Stomach smooth muscle (tissue), 2 donors: Measurements from ENCODE around the gene MEAF6.

Experiments
- H3K27ac ChIP-seq: one replicate; pipeline ENCODE4 v1.7.0; 2013; ENCODE audit warnings: mild to moderate bottlenecking, low read length, inconsistent platforms
- H3K27me3 ChIP-seq, 2 donors: one replicate each; pipeline ENCODE4 v1.7.0; 2013; ENCODE audit warnings: low read length in 2 of 2; ENCODE audit not compliant: insufficient read depth in 2 of 2, control insufficient read depth in 1 of 2
- H3K36me3 ChIP-seq, 2 donors: one replicate each; pipeline ENCODE4 v1.7.0; 2013; ENCODE audit warnings: low read length in 2 of 2; ENCODE audit not compliant: control insufficient read depth in 2 of 2, insufficient read depth in 2 of 2
- H3K4me1 ChIP-seq: one replicate; pipeline ENCODE4 v1.7.0; 2013; ENCODE audit warnings: low read length; ENCODE audit not compliant: control insufficient read depth, insufficient read depth
- H3K4me3 ChIP-seq, 2 donors: one replicate each; pipeline ENCODE4 v1.7.0; 2013; ENCODE audit warnings: low read length in 2 of 2
- H3K9ac ChIP-seq, 2 donors: one replicate each; pipeline ENCODE4 v1.7.0; 2013; ENCODE audit warnings: low read length in 2 of 2, mild to moderate bottlenecking in 1 of 2
- H3K9me3 ChIP-seq, 2 donors: one replicate each; pipeline ENCODE4 v1.7.0; 2013; ENCODE audit warnings: low read length in 2 of 2; ENCODE audit not compliant: control insufficient read depth in 2 of 2
- donor health status: healthy.
- donor health status: Pancreatic carcinoma.

The MEAF6 gene

DNA sequence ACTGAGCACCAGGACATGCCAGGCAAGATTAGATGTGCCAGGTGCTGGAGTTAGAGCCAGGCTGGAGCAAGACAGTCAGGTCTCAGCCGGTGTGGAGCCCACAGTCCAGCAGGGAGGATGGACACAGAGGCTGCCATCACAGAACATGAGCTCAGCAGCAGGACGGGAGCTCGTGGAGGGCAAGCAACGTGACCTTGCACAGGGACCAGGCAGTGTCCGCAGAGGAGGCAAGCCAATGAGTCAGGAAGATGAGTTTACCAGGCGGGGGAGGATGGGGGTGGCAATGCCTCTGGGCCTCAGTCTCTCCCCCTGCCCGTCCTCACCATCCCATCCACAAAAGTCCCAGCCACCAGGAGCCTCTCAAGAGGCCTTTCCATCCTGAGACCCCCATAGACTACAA, 60.9 kb downstream of the MEAF6 start:
- Histone ChIP-seq H3K9me3 (no peaks in the 10 kb centered on the region), H3K9ac (no peak overlapping the region), H3K36me3 (no peaks in the 10 kb centered on the region), H3K4me3 (no peak overlapping the region), H3K27me3 (peaks cover 4 to 7% of the 10 kb centered on the region in 2 donors), H3K27ac (no peak overlapping the region), H3K4me1 (peaks cover 5% of the 10 kb centered on the region)

DNA sequence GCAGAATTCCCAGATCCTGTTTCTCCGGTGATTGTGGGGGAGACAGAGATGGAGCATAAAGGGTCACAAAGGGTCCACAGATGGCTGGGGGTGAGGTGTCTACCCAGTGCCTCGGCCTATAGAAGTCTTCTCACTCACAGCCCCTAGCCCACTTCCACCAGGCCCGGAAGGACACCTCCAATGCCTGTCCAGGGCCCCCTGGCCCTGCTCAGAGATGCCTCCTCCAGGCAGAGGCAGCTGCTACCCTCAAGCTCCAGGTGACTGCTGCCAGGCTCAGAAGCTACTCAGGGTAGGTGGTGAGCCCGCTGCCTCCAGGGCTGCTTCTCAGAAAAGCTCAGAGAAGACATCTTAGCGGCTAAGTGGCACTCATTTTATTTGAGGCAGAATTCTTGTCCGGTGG, 62.1 kb downstream of the MEAF6 start:
- H3K36me3 ChIP-seq = no peaks in the 10 kb centered on the region
- peaks cover 5% of the 10 kb centered on the region for H3K4me1 ChIP-seq
- H3K4me3 ChIP-seq = no peak overlapping the region
- H3K27me3 ChIP-seq = peaks cover 9 to 16% of the 10 kb centered on the region in 2 donors
- no peak overlapping the region for H3K9ac ChIP-seq
- H3K9me3 ChIP-seq = no peaks in the 10 kb centered on the region
- H3K27ac ChIP-seq = no peak overlapping the region

DNA sequence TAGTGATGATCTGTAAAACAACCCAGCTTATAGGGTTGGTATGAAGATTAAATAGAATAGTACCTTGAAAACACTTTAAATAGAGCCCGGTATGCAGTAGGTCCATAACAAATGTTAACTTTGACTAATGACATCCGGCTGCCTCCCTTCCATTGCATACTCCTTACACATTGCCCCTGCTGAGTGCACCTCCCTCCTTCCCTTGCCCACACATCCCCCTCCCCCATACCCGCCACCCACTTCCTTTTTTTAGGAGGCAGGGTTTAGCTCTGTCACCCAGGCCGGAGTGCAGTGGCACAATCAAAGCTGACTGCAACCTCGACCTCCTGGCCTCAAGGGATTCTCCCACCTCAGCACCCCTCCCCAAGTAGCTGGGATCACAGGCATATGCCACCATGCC, 64.6 kb downstream of the MEAF6 start:
- peaks cover 2% of the 10 kb centered on the region for H3K4me1 ChIP-seq
- no peak overlapping the region for H3K9ac ChIP-seq
- H3K36me3 ChIP-seq = no peaks in the 10 kb centered on the region
- peaks cover 13 to 23% of the 10 kb centered on the region in 2 donors for H3K27me3 ChIP-seq
- no peaks in the 10 kb centered on the region for H3K9me3 ChIP-seq
- H3K27ac ChIP-seq = no peak overlapping the region
- H3K4me3 ChIP-seq = no peak overlapping the region

DNA sequence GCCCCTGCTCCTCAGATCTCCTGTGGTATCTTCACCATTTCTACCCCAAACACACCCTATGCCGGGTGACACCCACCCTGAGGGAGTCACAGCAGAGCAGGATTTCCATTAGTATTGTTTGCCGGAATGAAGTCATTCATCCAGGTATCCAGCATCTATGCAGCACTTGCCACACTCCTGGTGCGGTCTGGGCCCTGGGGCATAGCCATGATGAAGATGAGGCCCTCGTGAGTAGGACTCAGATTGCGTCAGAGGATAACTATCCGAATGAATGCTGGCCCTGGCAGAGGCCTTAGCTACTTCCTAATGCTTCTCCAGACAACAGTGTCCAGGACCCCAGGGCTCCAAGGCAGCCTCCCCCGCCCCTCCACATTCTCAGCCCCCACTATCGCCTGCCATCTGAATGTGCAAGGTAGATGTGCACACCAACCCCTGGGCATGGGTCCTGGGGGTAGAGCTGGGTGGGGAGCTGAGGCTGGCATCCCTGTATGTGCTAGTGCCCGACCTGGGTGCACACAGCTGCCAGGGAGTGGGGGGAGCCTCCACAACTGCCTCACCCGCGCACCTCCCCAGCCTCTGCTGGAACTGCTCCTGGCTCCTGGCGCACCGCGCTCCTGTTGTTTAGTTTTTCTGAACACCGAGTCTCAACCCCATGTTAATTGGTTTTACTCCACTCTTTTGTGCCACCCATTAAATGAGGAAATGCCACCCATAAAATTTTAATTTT, 65.7 kb downstream of the MEAF6 start:
- no peak overlapping the region for H3K27ac ChIP-seq
- H3K36me3 ChIP-seq = no peaks in the 10 kb centered on the region
- H3K27me3 ChIP-seq = peaks cover 16 to 23% of the 10 kb centered on the region in 2 donors
- no peak overlapping the region for H3K9ac ChIP-seq
- no peak overlapping the region for H3K4me3 ChIP-seq
- no peaks in the 10 kb centered on the region for H3K4me1 ChIP-seq
- H3K9me3 ChIP-seq = no peaks in the 10 kb centered on the region

DNA sequence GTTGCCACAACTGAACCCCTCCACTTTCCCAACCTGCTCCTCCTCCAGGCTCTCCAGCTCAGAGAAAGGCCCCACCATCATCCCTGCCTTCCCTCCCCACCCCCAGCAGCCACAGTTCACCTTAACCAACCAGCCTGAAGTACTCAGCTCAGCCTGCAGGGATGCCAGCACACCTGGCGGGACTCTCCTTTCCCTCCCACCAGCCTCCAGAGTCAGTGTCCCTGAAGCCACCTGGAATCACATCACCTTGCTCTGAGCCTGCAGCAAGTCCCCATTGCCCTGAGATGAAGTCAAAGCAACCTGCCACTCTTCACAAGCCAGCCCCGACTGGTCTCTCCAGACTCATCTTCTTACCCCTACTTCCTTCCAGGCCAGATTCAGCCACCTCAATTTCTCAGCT, 66.4 kb downstream of the MEAF6 start:
- no peak overlapping the region for H3K27ac ChIP-seq
- H3K36me3 ChIP-seq = no peaks in the 10 kb centered on the region
- H3K4me3 ChIP-seq = no peak overlapping the region
- no peaks in the 10 kb centered on the region for H3K4me1 ChIP-seq
- peaks cover 16 to 23% of the 10 kb centered on the region in 2 donors for H3K27me3 ChIP-seq
- no peak overlapping the region for H3K9ac ChIP-seq
- H3K9me3 ChIP-seq = no peaks in the 10 kb centered on the region

DNA sequence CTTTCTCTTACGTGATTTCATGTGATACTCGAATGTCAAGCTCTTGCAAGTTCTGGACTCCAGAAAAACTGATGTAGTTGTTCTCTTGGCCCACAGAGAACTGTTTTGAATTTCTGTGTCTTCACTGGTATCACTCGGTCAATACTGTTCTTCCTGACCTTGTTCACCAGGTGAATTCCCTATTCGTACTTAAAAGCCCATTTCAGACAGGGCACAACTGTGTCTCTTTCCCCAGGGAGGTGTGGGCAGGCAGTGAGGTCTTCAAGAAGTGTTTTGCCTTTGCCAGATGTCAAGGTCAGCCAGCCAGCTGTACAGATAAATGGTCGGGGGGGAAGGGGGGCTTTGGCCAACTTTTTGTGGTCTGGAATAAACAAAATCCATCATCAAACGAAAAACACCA, 67.7 kb downstream of the MEAF6 start:
- Histone ChIP-seq H3K4me1 (no peaks in the 10 kb centered on the region), H3K9ac (no peak overlapping the region), H3K36me3 (no peaks in the 10 kb centered on the region), H3K9me3 (no peaks in the 10 kb centered on the region), H3K27ac (no peak overlapping the region), H3K27me3 (peaks cover 16 to 23% of the 10 kb centered on the region in 2 donors), H3K4me3 (no peak overlapping the region)

DNA sequence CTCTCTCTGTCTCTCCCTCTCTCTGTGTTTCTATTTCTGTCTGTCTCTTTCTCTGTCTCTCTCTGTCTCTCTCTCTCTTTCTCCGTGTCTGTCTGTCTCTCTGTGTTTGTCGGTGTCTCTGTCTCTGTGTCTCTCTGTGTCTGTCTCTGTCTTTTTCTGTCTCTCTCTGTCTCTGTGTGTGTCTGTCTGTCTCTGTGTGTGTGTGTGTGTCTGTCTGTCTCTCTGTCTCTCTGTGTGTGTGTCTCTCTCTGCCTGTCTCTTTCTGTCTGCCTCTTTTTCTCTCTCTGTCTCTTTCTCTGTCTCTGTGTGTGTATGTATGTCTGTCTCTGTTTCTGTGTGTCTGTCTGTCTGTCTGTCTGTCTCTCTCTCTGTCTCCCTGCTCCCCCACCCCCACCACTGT, 71.9 kb downstream of the MEAF6 start:
- Histone ChIP-seq H3K9ac (no peak overlapping the region), H3K36me3 (no peaks in the 10 kb centered on the region), H3K4me1 (no peaks in the 10 kb centered on the region), H3K4me3 (no peak overlapping the region), H3K27me3 (peaks cover 12 to 23% of the 10 kb centered on the region in 2 donors), H3K27ac (no peak overlapping the region), H3K9me3 (no peaks in the 10 kb centered on the region)
